ENCODE results near the gene TMEM79. TPM values are rescaled to one million over a fixed set of nuclear protein-coding genes. Genes with fewer than 3 reads are reported as not detected.

The TMEM79 gene
- total and polyA plus RNA-seq, 2 experiments from 2014 or later: 3.4 to 8.5 TPM

GRCh38 chr1:156262461-156263287 lies 21.5 kb upstream of the TMEM79 start:
- Histone ChIP-seq H3K9me2 (replicated peaks; ENCODE audit: insufficient read depth) (no peaks in the 10 kb centered on the region), H3K9me3 (ENCODE audit: low read depth) (no peaks in the 10 kb centered on the region), H3K79me2 (no peaks in the 10 kb centered on the region), H3K4me1 (ENCODE audit: insufficient read depth) (no peaks in the 10 kb centered on the region), H3K36me3 (replicated peaks; ENCODE audit: insufficient read depth, low read depth) (peaks cover 3% of the 10 kb centered on the region), H3K4me2 (no peak overlapping the region), H3K27ac (no peak overlapping the region), H4K20me1 (ENCODE audit: insufficient read depth, poor library complexity, severe bottlenecking) (no peaks in the 10 kb centered on the region), H3K27me3 (no peaks in the 10 kb centered on the region), H3K4me3 (no peak overlapping the region), H2AFZ (no peak overlapping the region)
- WGBS (ENCODE audit: low lambda C conversion rate, missing lambda C conversion rate): 94% methylated on average over 9 of the region's 9 CpGs
- DNase-seq (ENCODE audit: low spot score): no peak
- TF ChIP-seq CTCF (IDR thresholded peaks at IDR 0.05; ENCODE audit: poor library complexity) (no peak), EZH2phosphoT487 (IDR thresholded peaks at IDR 0.05; ENCODE audit: low read depth, severe bottlenecking, unreplicated experiment) (no peak), EZH2 (IDR thresholded peaks at IDR 0.05; ENCODE audit: borderline replicate concordance) (no peak)

- WGBS (ENCODE audit: low lambda C conversion rate, missing lambda C conversion rate): 92% methylated on average over 9 of the region's 9 CpGs
- Histone ChIP-seq H3K36me3 (replicated peaks; ENCODE audit: insufficient read depth, low read depth) (no peaks in the 10 kb centered on the region), H3K79me2 (no peaks in the 10 kb centered on the region), H3K27ac (no peak overlapping the region), H4K20me1 (ENCODE audit: insufficient read depth, poor library complexity, severe bottlenecking) (no peaks in the 10 kb centered on the region), H3K4me3 (no peak overlapping the region), H3K4me2 (no peak overlapping the region), H3K27me3 (no peaks in the 10 kb centered on the region), H2AFZ (no peak overlapping the region), H3K9me2 (replicated peaks; ENCODE audit: insufficient read depth) (no peaks in the 10 kb centered on the region), H3K4me1 (ENCODE audit: insufficient read depth) (no peaks in the 10 kb centered on the region), H3K9me3 (ENCODE audit: low read depth) (no peaks in the 10 kb centered on the region)
- no peak for DNase-seq (ENCODE audit: low spot score)
- no peak for TF ChIP-seq CTCF (IDR thresholded peaks at IDR 0.05; ENCODE audit: poor library complexity)
Observed at GRCh38 chr1:156263288-156263655, 20.9 kb upstream of the TMEM79 start.

GRCh38 chr1:156266051-156266450 lies 18.1 kb upstream of the TMEM79 start:
- H3K27ac ChIP-seq: no peak overlapping the region
- no peaks in the 10 kb centered on the region for H3K4me1 ChIP-seq (ENCODE audit: insufficient read depth)
- no peak for TF ChIP-seq EZH2phosphoT487 (IDR thresholded peaks at IDR 0.05; ENCODE audit: low read depth, severe bottlenecking, unreplicated experiment)
- no peak for TF ChIP-seq EZH2 (IDR thresholded peaks at IDR 0.05; ENCODE audit: borderline replicate concordance)
- no peak for TF ChIP-seq CTCF (IDR thresholded peaks at IDR 0.05; ENCODE audit: poor library complexity)
- H2AFZ ChIP-seq: no peak overlapping the region
- H3K36me3 ChIP-seq (replicated peaks; ENCODE audit: insufficient read depth, low read depth): no peaks in the 10 kb centered on the region
- no peaks in the 10 kb centered on the region for H3K27me3 ChIP-seq
- H3K4me2 ChIP-seq: no peak overlapping the region
- no peaks in the 10 kb centered on the region for H3K9me3 ChIP-seq (ENCODE audit: low read depth)
- H3K4me3 ChIP-seq: no peak overlapping the region
- H3K9me2 ChIP-seq (replicated peaks; ENCODE audit: insufficient read depth): no peaks in the 10 kb centered on the region
- 97% methylated on average over 13 of the region's 13 CpGs for WGBS (ENCODE audit: low lambda C conversion rate, missing lambda C conversion rate)
- H3K79me2 ChIP-seq: no peaks in the 10 kb centered on the region
- no peaks in the 10 kb centered on the region for H4K20me1 ChIP-seq (ENCODE audit: insufficient read depth, poor library complexity, severe bottlenecking)
- no peak for DNase-seq (ENCODE audit: low spot score)

Data from hepatocyte (in vitro differentiated cells).